Subcutaneous abdominal adipose tissue (tissue), 5 donors: ENCODE results near the gene PI4KA.

Experiments used
- H3K27ac ChIP-seq: one replicate; pipeline ENCODE4 v1.7.0; 2013; ENCODE audit warnings: low read depth, mild to moderate bottlenecking, inconsistent platforms, low read length, moderate library complexity
- H3K27me3 ChIP-seq, 5 donors: one replicate each; pipeline ENCODE4 v1.7.0; 2013; ENCODE audit warnings: low read length in 5 of 5, inconsistent platforms in 1 of 5; ENCODE audit not compliant: control insufficient read depth in 5 of 5, insufficient read depth in 4 of 5
- H3K36me3 ChIP-seq, 5 donors: one replicate each; pipeline ENCODE4 v1.7.0; 2013; ENCODE audit warnings: low read length in 5 of 5; ENCODE audit not compliant: control insufficient read depth in 5 of 5, insufficient read depth in 5 of 5
- H3K4me1 ChIP-seq, 5 donors: one replicate each; pipeline ENCODE4 v1.7.0; 2013; ENCODE audit warnings: low read length in 5 of 5, mild to moderate bottlenecking in 3 of 5, moderate library complexity in 1 of 5; ENCODE audit not compliant: control insufficient read depth in 5 of 5, insufficient read depth in 5 of 5
- H3K4me3 ChIP-seq, 5 donors: one replicate each; pipeline ENCODE4 v1.7.0; 2013; ENCODE audit warnings: low read length in 5 of 5, low read depth in 1 of 5
- H3K9ac ChIP-seq, 5 donors: one replicate each; pipeline ENCODE4 v1.7.0; 2013; ENCODE audit warnings: low read length in 5 of 5, mild to moderate bottlenecking in 4 of 5, moderate library complexity in 3 of 5
- H3K9me3 ChIP-seq, 5 donors: one replicate each; pipeline ENCODE4 v1.7.0; 2013; ENCODE audit warnings: low read length in 5 of 5; ENCODE audit not compliant: control insufficient read depth in 5 of 5
- donor health status: healthy.
- donor health status: healthy.
- donor health status: healthy.
- donor health status: healthy.
- donor health status: healthy.

The PI4KA gene

DNA sequence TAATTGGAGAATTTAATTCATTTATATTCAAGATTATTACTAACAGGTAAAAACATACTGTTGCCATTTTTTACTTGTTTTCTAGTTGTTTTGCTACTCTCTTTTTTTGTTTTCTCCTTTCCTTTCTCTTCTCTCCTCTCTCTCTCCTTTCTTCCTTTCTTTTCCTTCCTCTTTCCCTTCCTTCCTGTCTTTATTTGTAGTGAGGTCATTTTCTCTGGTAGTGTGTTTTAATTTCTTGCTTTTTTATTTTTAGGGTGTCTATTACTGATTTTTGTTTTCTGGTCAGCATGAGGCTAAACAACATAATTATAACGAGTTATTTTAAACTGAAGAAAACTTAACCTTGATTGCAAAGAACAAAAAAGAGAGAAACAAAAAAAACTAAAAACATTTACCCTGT, 197.1 kb downstream of the PI4KA start:
- Histone ChIP-seq H3K9me3 (peaks cover 0 to 5% (median 0%) of the 10 kb centered on the region in 5 donors), H3K9ac (no peak overlapping the region), H3K4me1 (no peaks in the 10 kb centered on the region), H3K4me3 (no peak overlapping the region), H3K27me3 (peaks cover 0 to 8% (median 0%) of the 10 kb centered on the region in 5 donors), H3K36me3 (no peaks in the 10 kb centered on the region), H3K27ac (no peak overlapping the region)

- no peak overlapping the region for H3K9ac ChIP-seq
- no peak overlapping the region for H3K27ac ChIP-seq
- peaks cover 0 to 5% (median 0%) of the 10 kb centered on the region in 5 donors for H3K9me3 ChIP-seq
- no peaks in the 10 kb centered on the region for H3K36me3 ChIP-seq
- peaks cover 0 to 8% (median 0%) of the 10 kb centered on the region in 5 donors for H3K27me3 ChIP-seq
- no peak overlapping the region for H3K4me3 ChIP-seq
- no peaks in the 10 kb centered on the region for H3K4me1 ChIP-seq
These were observed 198.1 kb downstream of the PI4KA start for GRCh38 chr22:20660441-20661054.

DNA sequence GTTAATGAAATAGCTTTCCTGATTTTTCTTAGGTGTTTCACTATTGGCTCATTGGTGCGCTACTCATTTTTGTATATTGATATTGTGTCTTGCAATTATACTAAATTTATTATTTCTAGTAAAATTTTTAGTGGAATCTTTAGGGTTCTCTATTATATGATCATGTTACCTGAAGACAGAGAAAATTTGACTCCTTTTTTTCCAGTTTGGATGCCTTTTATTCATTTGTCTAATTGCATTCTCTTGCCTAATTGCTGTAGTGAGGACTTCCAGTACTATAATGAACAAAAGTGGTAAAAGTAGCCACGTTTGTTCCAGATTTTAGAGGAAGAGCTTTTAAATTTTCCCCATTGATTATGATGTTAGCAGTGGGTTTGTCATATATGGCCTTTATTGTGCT, 198.7 kb downstream of the PI4KA start:
- H3K4me3 ChIP-seq = no peak overlapping the region
- no peaks in the 10 kb centered on the region for H3K36me3 ChIP-seq
- H3K27me3 ChIP-seq = peaks cover 0 to 8% (median 0%) of the 10 kb centered on the region in 5 donors
- peaks cover 0 to 5% (median 0%) of the 10 kb centered on the region in 5 donors for H3K9me3 ChIP-seq
- no peak overlapping the region for H3K9ac ChIP-seq
- no peak overlapping the region for H3K27ac ChIP-seq
- H3K4me1 ChIP-seq = no peaks in the 10 kb centered on the region

DNA sequence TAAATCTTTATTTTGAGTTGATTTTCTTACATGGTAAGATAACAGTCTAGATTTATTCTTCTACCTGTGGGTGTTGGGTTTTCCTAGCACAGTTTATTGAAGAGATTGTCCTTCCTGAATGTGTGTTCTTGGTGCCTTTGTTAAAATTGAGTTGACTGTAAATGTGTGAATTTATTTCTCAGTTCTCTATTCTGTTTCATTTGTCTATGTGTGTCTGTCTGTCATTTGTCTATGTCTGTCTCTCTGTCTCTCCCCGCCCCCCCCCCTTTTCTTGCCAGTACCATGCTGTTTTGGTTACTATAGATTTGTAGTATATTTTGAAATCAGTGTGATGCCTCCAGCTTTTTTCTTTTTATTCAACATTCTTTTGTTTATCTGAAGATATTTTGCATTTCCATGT, 199.4 kb downstream of the PI4KA start:
- Histone ChIP-seq H3K4me1 (no peaks in the 10 kb centered on the region), H3K27me3 (peaks cover 0 to 7% (median 0%) of the 10 kb centered on the region in 5 donors), H3K9me3 (peaks cover 0 to 5% (median 0%) of the 10 kb centered on the region in 5 donors), H3K36me3 (no peaks in the 10 kb centered on the region), H3K27ac (no peak overlapping the region), H3K9ac (no peak overlapping the region), H3K4me3 (no peak overlapping the region)

GRCh38 chr22:20658433-20659222, 200.0 kb downstream of the PI4KA start:
- no peaks in the 10 kb centered on the region for H3K4me1 ChIP-seq

DNA sequence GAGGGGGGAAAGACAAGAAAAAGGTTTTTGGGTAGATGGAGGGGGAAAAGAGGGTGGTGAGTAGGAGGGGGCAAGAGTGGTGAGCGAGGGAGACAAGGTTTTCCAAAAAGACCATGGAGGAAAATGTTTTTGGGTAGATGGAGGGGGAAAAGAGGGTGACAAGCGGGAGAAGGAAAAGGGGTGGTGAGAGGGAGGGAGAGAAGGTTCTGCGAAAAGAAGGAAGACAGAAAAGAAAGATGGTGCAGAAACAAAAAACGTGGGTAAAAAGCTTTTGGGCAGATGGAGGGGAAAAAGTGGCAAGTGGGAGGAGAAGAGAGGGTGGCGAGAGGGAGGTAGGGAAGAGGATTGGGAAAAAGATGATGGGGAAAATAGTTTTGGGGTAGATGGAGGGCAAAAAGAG, 200.6 kb downstream of the PI4KA start:
- peaks cover 0 to under 1% (median 0%) of the 10 kb centered on the region in 5 donors for H3K27me3 ChIP-seq
- H3K9ac ChIP-seq = no peak overlapping the region
- no peaks in the 10 kb centered on the region for H3K36me3 ChIP-seq
- H3K4me3 ChIP-seq = no peak overlapping the region
- H3K4me1 ChIP-seq = no peaks in the 10 kb centered on the region
- no peak overlapping the region for H3K27ac ChIP-seq
- no peaks in the 10 kb centered on the region for H3K9me3 ChIP-seq

More at GRCh38 chr22:20658433-20659222, 200.0 kb downstream of the PI4KA start:
- Histone ChIP-seq H3K27ac (no peak overlapping the region), H3K4me3 (no peak overlapping the region), H3K36me3 (no peaks in the 10 kb centered on the region), H3K9me3 (peaks cover 0 to 2% (median 0%) of the 10 kb centered on the region in 5 donors), H3K27me3 (peaks cover 0 to 1% (median 0%) of the 10 kb centered on the region in 5 donors), H3K9ac (no peak overlapping the region)
